Right lobe of liver (tissue), 4 donors: ENCODE data around the gene RALB.

Experiments used
- CTCF ChIP-seq, 4 donors: fragments of 200-600 bp in 3 of 4; fragments of 450-650 bp in 1 of 4; IDR thresholded peaks; one replicate each; pipeline versions ENCODE4 v1.5.1 to v1.8.0; 2016 to 2022; ENCODE audit warnings: antibody characterized with exemption in 4 of 4, mild to moderate bottlenecking in 2 of 4
- POLR2A ChIP-seq: fragments of 450-650 bp; IDR thresholded peaks from one replicate; pipeline ENCODE4 v1.6.1; 2017; ENCODE audit warnings: antibody characterized with exemption, mild to moderate bottlenecking
- donor health status: DM: no; HTN: no; CAD: no.
- donor health status: DM: no; HTN: no; CAD: no.
- donor health status: DM: no; HTN: yes; CAD: no.

- TF ChIP-seq CTCF (IDR thresholded peaks at IDR 0.05) (no peak), POLR2A (no peak)
Measured at GRCh38 chr2:120244656-120245519, 7.8 kb upstream of the RALB start.
